SK-N-SH treated with all-trans-retinoic acid at 6 μM for 48 hours (cell line): ENCODE results near the gene SLC40A1.

ENCODE experiments used
- ATAC-seq: fragments of 200-7000 bp; cut with Tn5 transposase; 3 replicates; pipeline ENCODE4 v1.9.1; 2020; ENCODE audit warnings: mild to moderate bottlenecking, moderate library complexity
- ARNTL ChIP-seq: fragments of 450-650 bp; formaldehyde crosslinking; IDR thresholded peaks from 2 replicates; pipeline ENCODE4 v1.5.0; 2020; ENCODE audit warnings: low read depth, mild to moderate bottlenecking, moderate library complexity, borderline replicate concordance
- BACH2 ChIP-seq: fragments of 250-450 bp; sonication (Bioruptor Pico); IDR thresholded peaks from 2 replicates; pipeline ENCODE4 v1.9.0; 2021; ENCODE audit warnings: mild to moderate bottlenecking, borderline replicate concordance
- CSDC2 ChIP-seq: fragments of 250-450 bp; sonication (Bioruptor Pico); IDR thresholded peaks from 2 replicates; pipeline ENCODE4 v1.5.0; 2020; ENCODE audit warnings: mild to moderate bottlenecking, moderate library complexity
- ESRRG ChIP-seq: fragments of 250-450 bp; sonication (Bioruptor Pico); IDR thresholded peaks from 2 replicates; pipeline ENCODE4 v1.6.1; 2021; ENCODE audit warnings: mild to moderate bottlenecking
- GLIS3 ChIP-seq: fragments of 250-450 bp; sonication (Bioruptor Pico); IDR thresholded peaks from 2 replicates; pipeline ENCODE4 v1.5.0; 2020; ENCODE audit warnings: mild to moderate bottlenecking, moderate library complexity
- OSR1 ChIP-seq: fragments of 250-450 bp; sonication (Bioruptor Pico); IDR thresholded peaks from 2 replicates; pipeline ENCODE4 v1.8.0; 2022; ENCODE audit warnings: moderate library complexity, mild to moderate bottlenecking, inconsistent platforms
- PPARA ChIP-seq: fragments of 250-450 bp; sonication (Bioruptor Pico); IDR thresholded peaks from 2 replicates; pipeline ENCODE4 v1.5.0; 2020; ENCODE audit warnings: mild to moderate bottlenecking, borderline replicate concordance
- RARB ChIP-seq: fragments of 250-450 bp; sonication (Bioruptor Pico); IDR thresholded peaks from 2 replicates; pipeline ENCODE4 v1.8.0; 2021; ENCODE audit warnings: mild to moderate bottlenecking, moderate library complexity
- SNAI2 ChIP-seq: fragments of 250-450 bp; sonication (Bioruptor Pico); IDR thresholded peaks from 2 replicates; pipeline ENCODE4 v1.5.0; 2020; ENCODE audit warnings: mild to moderate bottlenecking, moderate library complexity
- TCF4 ChIP-seq: fragments of 250-450 bp; sonication (Bioruptor Pico); IDR thresholded peaks from 2 replicates; pipeline ENCODE4 v1.8.0; 2021; ENCODE audit warnings: mild to moderate bottlenecking, moderate library complexity, borderline replicate concordance
- TOX ChIP-seq: fragments of 250-450 bp; sonication (Bioruptor Pico); IDR thresholded peaks from 2 replicates; pipeline ENCODE4 v1.8.0; 2021; ENCODE audit warnings: mild to moderate bottlenecking, moderate library complexity, borderline replicate concordance
- ZFP30 ChIP-seq: fragments of 450-650 bp; formaldehyde crosslinking; IDR thresholded peaks from 2 replicates; pipeline ENCODE4 v1.5.0; 2022; ENCODE audit warnings: mild to moderate bottlenecking, moderate library complexity
- ZNF565 ChIP-seq: fragments of 450-650 bp; formaldehyde crosslinking; conservative IDR thresholded peaks from 2 replicates; pipeline ENCODE4 v1.5.0; 2020; ENCODE audit warnings: low read depth, mild to moderate bottlenecking, moderate library complexity
- ZNF70 ChIP-seq: fragments of 450-650 bp; formaldehyde crosslinking; IDR thresholded peaks from 2 replicates; pipeline ENCODE4 v1.5.0; 2020; ENCODE audit warnings: mild to moderate bottlenecking, moderate library complexity
- ZNF8 ChIP-seq: fragments of 450-650 bp; formaldehyde crosslinking; IDR thresholded peaks from 2 replicates; pipeline ENCODE4 v1.5.0; 2020; ENCODE audit warnings: mild to moderate bottlenecking, moderate library complexity
- TF ChIP-seq, protein P1 (sequence below): fragments of 250-450 bp; sonication (Bioruptor Pico); IDR thresholded peaks from 2 replicates; pipeline ENCODE4 v1.5.1; 2020; ENCODE audit warnings: low read depth, mild to moderate bottlenecking, moderate library complexity
- TF ChIP-seq, protein P2 (sequence below): fragments of 250-450 bp; sonication (Bioruptor Pico); IDR thresholded peaks from 2 replicates; pipeline ENCODE4 v1.5.1; 2021; ENCODE audit warnings: mild to moderate bottlenecking, moderate library complexity
- TF ChIP-seq, protein P3 (sequence below): fragments of 250-450 bp; sonication (Bioruptor Pico); IDR thresholded peaks from 2 replicates; pipeline ENCODE4 v1.5.0; 2020; ENCODE audit warnings: mild to moderate bottlenecking, moderate library complexity
- TF ChIP-seq, protein P4 (sequence below): fragments of 250-450 bp; sonication (Bioruptor Pico); IDR thresholded peaks from 2 replicates; pipeline ENCODE4 v1.8.0; 2021; ENCODE audit warnings: low read depth, mild to moderate bottlenecking, moderate library complexity, borderline replicate concordance

The SLC40A1 gene

DNA sequence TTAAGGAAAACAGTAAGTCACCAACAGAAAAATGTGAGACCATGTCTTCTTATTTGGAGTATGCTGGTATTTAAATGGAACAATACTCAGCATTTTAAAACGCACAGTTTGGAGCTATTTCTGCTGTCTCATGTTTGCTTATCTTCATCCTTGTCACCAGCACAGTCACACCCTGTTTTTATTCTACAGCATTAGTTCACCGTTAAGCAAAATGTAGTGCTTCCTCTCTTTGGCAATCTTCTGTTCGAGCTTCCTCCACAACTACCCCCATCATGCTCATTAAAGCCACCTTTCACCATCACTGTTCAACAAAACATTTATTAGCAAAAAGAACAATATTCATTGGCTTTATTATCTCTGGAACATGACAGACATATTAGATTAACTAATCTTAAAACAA lies 64.0 kb downstream of the SLC40A1 start:
- TF ChIP-seq ZNF8 (CRISPR knock-in tag) (no peak), ARNTL (CRISPR knock-in tag) (no peak), RARB (CRISPR knock-in tag) (no peak), ESRRG (CRISPR knock-in tag) (no peak), BACH2 (CRISPR knock-in tag) (no peak), ZNF70 (CRISPR knock-in tag) (no peak), ZFP30 (CRISPR knock-in tag) (no peak), TCF4 (CRISPR knock-in tag) (no peak), PPARA (CRISPR knock-in tag) (no peak), OSR1 (CRISPR knock-in tag) (no peak), SNAI2 (no peak), ZNF565 (CRISPR knock-in tag) (no peak), GLIS3 (CRISPR knock-in tag) (no peak)
- TF ChIP-seq, protein P1, sequence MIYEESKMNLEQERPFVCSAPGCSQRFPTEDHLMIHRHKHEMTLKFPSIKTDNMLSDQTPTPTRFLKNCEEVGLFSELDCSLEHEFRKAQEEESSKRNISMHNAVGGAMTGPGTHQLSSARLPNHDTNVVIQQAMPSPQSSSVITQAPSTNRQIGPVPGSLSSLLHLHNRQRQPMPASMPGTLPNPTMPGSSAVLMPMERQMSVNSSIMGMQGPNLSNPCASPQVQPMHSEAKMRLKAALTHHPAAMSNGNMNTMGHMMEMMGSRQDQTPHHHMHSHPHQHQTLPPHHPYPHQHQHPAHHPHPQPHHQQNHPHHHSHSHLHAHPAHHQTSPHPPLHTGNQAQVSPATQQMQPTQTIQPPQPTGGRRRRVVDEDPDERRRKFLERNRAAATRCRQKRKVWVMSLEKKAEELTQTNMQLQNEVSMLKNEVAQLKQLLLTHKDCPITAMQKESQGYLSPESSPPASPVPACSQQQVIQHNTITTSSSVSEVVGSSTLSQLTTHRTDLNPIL = no peak
- TF ChIP-seq, protein P2, sequence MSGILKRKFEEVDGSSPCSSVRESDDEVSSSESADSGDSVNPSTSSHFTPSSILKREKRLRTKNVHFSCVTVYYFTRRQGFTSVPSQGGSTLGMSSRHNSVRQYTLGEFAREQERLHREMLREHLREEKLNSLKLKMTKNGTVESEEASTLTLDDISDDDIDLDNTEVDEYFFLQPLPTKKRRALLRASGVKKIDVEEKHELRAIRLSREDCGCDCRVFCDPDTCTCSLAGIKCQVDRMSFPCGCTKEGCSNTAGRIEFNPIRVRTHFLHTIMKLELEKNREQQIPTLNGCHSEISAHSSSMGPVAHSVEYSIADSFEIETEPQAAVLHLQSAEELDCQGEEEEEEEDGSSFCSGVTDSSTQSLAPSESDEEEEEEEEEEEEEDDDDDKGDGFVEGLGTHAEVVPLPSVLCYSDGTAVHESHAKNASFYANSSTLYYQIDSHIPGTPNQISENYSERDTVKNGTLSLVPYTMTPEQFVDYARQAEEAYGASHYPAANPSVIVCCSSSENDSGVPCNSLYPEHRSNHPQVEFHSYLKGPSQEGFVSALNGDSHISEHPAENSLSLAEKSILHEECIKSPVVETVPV = no peak
- TF ChIP-seq, protein P3, sequence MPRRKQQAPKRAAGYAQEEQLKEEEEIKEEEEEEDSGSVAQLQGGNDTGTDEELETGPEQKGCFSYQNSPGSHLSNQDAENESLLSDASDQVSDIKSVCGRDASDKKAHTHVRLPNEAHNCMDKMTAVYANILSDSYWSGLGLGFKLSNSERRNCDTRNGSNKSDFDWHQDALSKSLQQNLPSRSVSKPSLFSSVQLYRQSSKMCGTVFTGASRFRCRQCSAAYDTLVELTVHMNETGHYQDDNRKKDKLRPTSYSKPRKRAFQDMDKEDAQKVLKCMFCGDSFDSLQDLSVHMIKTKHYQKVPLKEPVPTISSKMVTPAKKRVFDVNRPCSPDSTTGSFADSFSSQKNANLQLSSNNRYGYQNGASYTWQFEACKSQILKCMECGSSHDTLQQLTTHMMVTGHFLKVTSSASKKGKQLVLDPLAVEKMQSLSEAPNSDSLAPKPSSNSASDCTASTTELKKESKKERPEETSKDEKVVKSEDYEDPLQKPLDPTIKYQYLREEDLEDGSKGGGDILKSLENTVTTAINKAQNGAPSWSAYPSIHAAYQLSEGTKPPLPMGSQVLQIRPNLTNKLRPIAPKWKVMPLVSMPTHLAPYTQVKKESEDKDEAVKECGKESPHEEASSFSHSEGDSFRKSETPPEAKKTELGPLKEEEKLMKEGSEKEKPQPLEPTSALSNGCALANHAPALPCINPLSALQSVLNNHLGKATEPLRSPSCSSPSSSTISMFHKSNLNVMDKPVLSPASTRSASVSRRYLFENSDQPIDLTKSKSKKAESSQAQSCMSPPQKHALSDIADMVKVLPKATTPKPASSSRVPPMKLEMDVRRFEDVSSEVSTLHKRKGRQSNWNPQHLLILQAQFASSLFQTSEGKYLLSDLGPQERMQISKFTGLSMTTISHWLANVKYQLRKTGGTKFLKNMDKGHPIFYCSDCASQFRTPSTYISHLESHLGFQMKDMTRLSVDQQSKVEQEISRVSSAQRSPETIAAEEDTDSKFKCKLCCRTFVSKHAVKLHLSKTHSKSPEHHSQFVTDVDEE (CRISPR knock-in tag) = no peak
- TF ChIP-seq, protein P4, sequence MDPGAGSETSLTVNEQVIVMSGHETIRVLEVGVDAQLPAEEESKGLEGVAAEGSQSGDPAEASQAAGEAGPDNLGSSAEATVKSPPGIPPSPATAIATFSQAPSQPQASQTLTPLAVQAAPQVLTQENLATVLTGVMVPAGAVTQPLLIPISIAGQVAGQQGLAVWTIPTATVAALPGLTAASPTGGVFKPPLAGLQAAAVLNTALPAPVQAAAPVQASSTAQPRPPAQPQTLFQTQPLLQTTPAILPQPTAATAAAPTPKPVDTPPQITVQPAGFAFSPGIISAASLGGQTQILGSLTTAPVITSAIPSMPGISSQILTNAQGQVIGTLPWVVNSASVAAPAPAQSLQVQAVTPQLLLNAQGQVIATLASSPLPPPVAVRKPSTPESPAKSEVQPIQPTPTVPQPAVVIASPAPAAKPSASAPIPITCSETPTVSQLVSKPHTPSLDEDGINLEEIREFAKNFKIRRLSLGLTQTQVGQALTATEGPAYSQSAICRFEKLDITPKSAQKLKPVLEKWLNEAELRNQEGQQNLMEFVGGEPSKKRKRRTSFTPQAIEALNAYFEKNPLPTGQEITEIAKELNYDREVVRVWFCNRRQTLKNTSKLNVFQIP (CRISPR knock-in tag) = no peak
- ATAC-seq = no peak

DNA sequence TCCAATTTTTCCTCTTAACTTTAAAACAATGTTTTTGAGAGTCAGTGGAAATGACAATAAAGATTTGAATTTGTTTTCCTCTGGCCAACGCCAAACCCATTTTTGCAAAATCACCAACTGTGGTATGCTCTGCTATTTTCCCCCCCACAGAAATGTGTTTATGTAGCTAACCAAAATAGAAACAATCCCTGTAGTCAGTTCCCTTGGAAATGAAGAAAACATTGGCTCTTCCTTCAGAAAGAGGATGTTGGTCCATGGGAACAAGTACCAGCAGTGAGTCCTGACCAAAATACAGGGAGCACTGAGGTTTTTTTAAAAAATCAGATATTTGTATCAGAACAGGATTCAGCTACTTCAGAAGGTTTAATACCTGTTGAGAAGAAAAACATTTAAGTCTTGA lies 65.3 kb downstream of the SLC40A1 start:
- no peak for ATAC-seq
- TF ChIP-seq, protein P1 = no peak
- no peak for TF ChIP-seq GLIS3 (CRISPR knock-in tag)
- TF ChIP-seq, protein P2 = no peak
- TF ChIP-seq TCF4 (CRISPR knock-in tag) = no peak

DNA sequence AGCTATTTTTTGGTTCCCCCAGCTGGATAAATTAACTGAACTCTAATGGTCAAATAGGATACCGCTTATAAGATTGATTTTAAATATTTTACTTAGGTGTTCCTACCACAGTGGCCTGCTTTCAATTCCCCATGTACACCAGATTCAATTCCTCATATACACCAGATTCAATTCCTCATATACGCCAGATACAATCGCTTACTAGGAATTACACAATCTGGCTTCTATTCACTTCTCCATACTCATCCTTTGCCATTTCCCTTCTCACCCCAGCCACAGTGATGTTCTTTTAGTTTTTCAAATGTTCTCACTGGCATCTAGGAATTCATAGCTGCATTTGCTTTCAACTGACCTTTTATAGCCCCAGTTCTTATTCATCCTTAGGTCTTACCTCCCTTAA lies 66.5 kb downstream of the SLC40A1 start:
- no peak for ATAC-seq

More for the DNA sequence above, 66.5 kb downstream of the SLC40A1 start:
- TF ChIP-seq RARB (CRISPR knock-in tag) (no peak), TOX (no peak), CSDC2 (no peak), ZNF8 (CRISPR knock-in tag) (no peak), BACH2 (CRISPR knock-in tag) (no peak), TCF4 (CRISPR knock-in tag) (no peak), PPARA (CRISPR knock-in tag) (no peak), ARNTL (CRISPR knock-in tag) (no peak)
- TF ChIP-seq, protein P1 = no peak
- TF ChIP-seq, protein P2 = no peak
- TF ChIP-seq, protein P3 (CRISPR knock-in tag) = no peak
- TF ChIP-seq, all 23 proteins: peak for 0
